SU-DHL-6 (cell line): ENCODE measurements around the gene TCEA3.

Experiments
- H2AFZ ChIP-seq: fragments of 200-600 bp; sonication (generic); 2 replicates; pipeline ENCODE4 v1.6.1; 2014; ENCODE audit warnings: low read depth, mild to moderate bottlenecking, moderate library complexity, mixed read lengths, antibody characterized with exemption, low read length; ENCODE audit not compliant: severe bottlenecking
- H3F3A ChIP-seq: fragments of 200-600 bp; shearing (Covaris generic); 2 replicates; pipeline ENCODE4 v1.6.0; 2016; ENCODE audit warnings: antibody characterized with exemption, mild to moderate bottlenecking; ENCODE audit not compliant: insufficient read depth
- H3K27ac ChIP-seq: fragments of 200-600 bp; sonication (generic); 2 replicates; pipeline ENCODE4 v1.5.1; 2016; ENCODE audit warnings: low read depth, mild to moderate bottlenecking, low read length, moderate library complexity, mixed read lengths
- H3K27me3 ChIP-seq: fragments of 200-600 bp; sonication (generic), shearing (Covaris generic); 2 replicates; pipeline ENCODE4 v1.6.0; 2014; ENCODE audit warnings: mild to moderate bottlenecking, low read length
- H3K36me3 ChIP-seq: fragments of 200-600 bp; sonication (generic); 2 replicates; pipeline ENCODE4 v1.6.1; 2014; ENCODE audit warnings: mild to moderate bottlenecking, low read length, mixed read lengths
- H3K4me2 ChIP-seq: fragments of 300-600, 200-600 bp; shearing (Covaris generic), sonication (generic); 2 replicates; pipeline ENCODE4 v1.6.0; 2014; ENCODE audit warnings: low read length, low read depth, mild to moderate bottlenecking; ENCODE audit not compliant: poor library complexity, severe bottlenecking
- H3K4me3 ChIP-seq: fragments of 200-600 bp; sonication (generic); 2 replicates; pipeline ENCODE4 v1.5.1; 2014; ENCODE audit warnings: antibody characterized with exemption, low read length, mild to moderate bottlenecking, mixed read lengths; ENCODE audit not compliant: insufficient read depth, poor library complexity, severe bottlenecking
- H3K79me2 ChIP-seq: fragments of 200-600 bp; sonication (generic); 2 replicates; pipeline ENCODE4 v1.6.1; 2014; ENCODE audit warnings: mild to moderate bottlenecking, low read length, moderate library complexity; ENCODE audit not compliant: insufficient read depth
- H3K9ac ChIP-seq: fragments of 200-600 bp; sonication (generic); 2 replicates; pipeline ENCODE4 v1.7.0; 2014; ENCODE audit warnings: mild to moderate bottlenecking, low read length
- H3K9me2 ChIP-seq: fragments of 200-600 bp; sonication (generic); replicated peaks from 2 replicates; pipeline ENCODE4 v1.6.1; 2014; ENCODE audit warnings: low read length; ENCODE audit not compliant: insufficient read depth
- H3K9me3 ChIP-seq: fragments of 200-600 bp; sonication (generic); 2 replicates; pipeline ENCODE4 v1.6.1; 2014; ENCODE audit warnings: low read length, mixed read lengths; ENCODE audit not compliant: insufficient read depth
- H4K20me1 ChIP-seq: fragments of 200-600 bp; sonication (generic); 2 replicates; pipeline ENCODE4 v1.6.1; 2014; ENCODE audit warnings: low read depth, mild to moderate bottlenecking, antibody characterized with exemption, low read length, moderate library complexity, mixed read lengths
- CTCF ChIP-seq: fragments of 200-600 bp; sonication (generic); IDR thresholded peaks from one replicate; pipeline ENCODE4 v1.5.1; 2017; ENCODE audit warnings: antibody characterized with exemption, mild to moderate bottlenecking, low read length, moderate library complexity; ENCODE audit not compliant: insufficient read depth, poor library complexity, severe bottlenecking
- EZH2phosphoT487 ChIP-seq: fragments of 200-600 bp; sonication (generic), shearing (Covaris generic); conservative IDR thresholded peaks from 2 replicates; pipeline ENCODE4 v1.6.1; 2018; ENCODE audit warnings: mild to moderate bottlenecking, antibody characterized with exemption, low read length, moderate library complexity, mixed read lengths

TCEA3 gene

GRCh38 chr1:23424293-23425192 is at the start of gene TCEA3:
TSS of gene TCEA3 (minus strand) at chr1:23424748. CDS start at chr1:23424633, 115 bp downstream.
- Histone ChIP-seq H3K4me2 (no peak within 1 kb of the TSS), H3K4me3 (no peak within 1 kb of the TSS), H3K79me2 (no peaks in the 10 kb centered on the region), H3K36me3 (no peaks in the 10 kb centered on the region), H3K27ac (no peak within 1 kb of the TSS), H2AFZ (no peak within 1 kb of the TSS), H4K20me1 (no peaks in the 10 kb centered on the region), H3F3A (no peaks in the 10 kb centered on the region), H3K9ac (no peak within 1 kb of the TSS), H3K9me2 (no peaks in the 10 kb centered on the region), H3K9me3 (no peaks in the 10 kb centered on the region), H3K27me3 (no peaks in the 10 kb centered on the region)
- TF ChIP-seq EZH2phosphoT487 (no peak), CTCF (no peak)

GRCh38 chr1:23473037-23473800 is 48.7 kb upstream of the TCEA3 start:
- Histone ChIP-seq H3K9ac (no peak overlapping the region), H3K9me3 (no peaks in the 10 kb centered on the region), H3K4me3 (no peak overlapping the region), H3K27ac (no peak overlapping the region), H3K36me3 (no peaks in the 10 kb centered on the region), H2AFZ (no peak overlapping the region), H3F3A (no peaks in the 10 kb centered on the region), H4K20me1 (no peaks in the 10 kb centered on the region), H3K79me2 (no peaks in the 10 kb centered on the region), H3K27me3 (no peaks in the 10 kb centered on the region), H3K9me2 (no peaks in the 10 kb centered on the region), H3K4me2 (no peak overlapping the region)
- TF ChIP-seq EZH2phosphoT487: no peak
- no peak for TF ChIP-seq CTCF

GRCh38 chr1:23472351-23473036 is 47.9 kb upstream of the TCEA3 start:
- no peak overlapping the region for H3K4me2 ChIP-seq
- H3K79me2 ChIP-seq: no peaks in the 10 kb centered on the region
- H3K9ac ChIP-seq: no peak overlapping the region
- H3K36me3 ChIP-seq: no peaks in the 10 kb centered on the region
- no peaks in the 10 kb centered on the region for H3K27me3 ChIP-seq
- no peaks in the 10 kb centered on the region for H3F3A ChIP-seq
- no peaks in the 10 kb centered on the region for H3K9me2 ChIP-seq
- H2AFZ ChIP-seq: no peak overlapping the region
- H4K20me1 ChIP-seq: no peaks in the 10 kb centered on the region
- no peaks in the 10 kb centered on the region for H3K9me3 ChIP-seq
- H3K4me3 ChIP-seq: no peak overlapping the region
- H3K27ac ChIP-seq: no peak overlapping the region
- no peak for TF ChIP-seq EZH2phosphoT487
- no peak for TF ChIP-seq CTCF
